WTC11 (cell line): ENCODE measurements around the gene ELFN2. TPM values are rescaled to one million over a fixed set of nuclear protein-coding genes. Genes with fewer than 3 reads are reported as not detected.

Experiments used
- ATAC-seq: fragments of 200-7000 bp; cut with Tn5 transposase; 2 replicates; pipeline ENCODE4 v1.10.0; 2021; ENCODE audit warnings: mild to moderate bottlenecking, moderate library complexity
- CTCF ChIA-PET: fragments of 300-600 bp; sonication (Branson Sonifier 250); formaldehyde crosslinking; loops from one replicate; lab custom pipeline; 2021; ENCODE audit warnings: antibody characterized with exemption; lab: Charles Lee
- POLR2A ChIA-PET: fragments of 350-600 bp; sonication (Branson Sonifier 250); formaldehyde crosslinking; loops from one replicate; lab custom pipeline; 2021; ENCODE audit warnings: antibody characterized with exemption; lab: Charles Lee
- DNase-seq: peaks from one replicate; pipeline ENCODE4 v3.0.0; 2021; ENCODE audit warnings: low spot score
- H3K27ac Mint-ChIP-seq: 2 replicates; pipeline ENCODE4 v1.8.0; 2021; ENCODE audit warnings: mixed read lengths
- H3K27me3 Mint-ChIP-seq: 2 replicates; pipeline ENCODE4 v1.8.0; 2021; ENCODE audit warnings: low read depth, mild to moderate bottlenecking, moderate library complexity, mixed read lengths
- H3K36me3 Mint-ChIP-seq: 2 replicates; pipeline ENCODE4 v1.8.0; 2021; ENCODE audit warnings: mixed read lengths
- H3K4me1 Mint-ChIP-seq: 2 replicates; pipeline ENCODE4 v1.8.0; 2022; ENCODE audit warnings: mixed read lengths
- H3K4me3 Mint-ChIP-seq: 2 replicates; pipeline ENCODE4 v1.8.0; 2021; ENCODE audit warnings: mild to moderate bottlenecking, moderate library complexity, mixed read lengths
- H3K9me3 Mint-ChIP-seq: 2 replicates; pipeline ENCODE4 v1.8.0; 2021; ENCODE audit warnings: mixed read lengths
- AFF4 ChIP-seq: sonication (generic); formaldehyde crosslinking; IDR thresholded peaks from 2 replicates; pipeline ENCODE4 v1.8.1; 2023; ENCODE audit warnings: mild to moderate bottlenecking, missing genetic modification reagents, borderline replicate concordance
- CBFB ChIP-seq: sonication (generic); formaldehyde crosslinking; IDR thresholded peaks from 2 replicates; pipeline ENCODE4 v1.8.1; 2022; ENCODE audit warnings: mild to moderate bottlenecking, low read depth, missing genetic modification reagents
- CREB1 ChIP-seq: sonication (generic); formaldehyde crosslinking; IDR thresholded peaks from 2 replicates; pipeline ENCODE4 v1.8.0; 2023; ENCODE audit warnings: mild to moderate bottlenecking, missing genetic modification reagents
- FOXP1 ChIP-seq: sonication (generic); formaldehyde crosslinking; IDR thresholded peaks from 2 replicates; pipeline ENCODE4 v1.8.0; 2022; ENCODE audit warnings: missing genetic modification reagents, mild to moderate bottlenecking, moderate library complexity, borderline replicate concordance
- GRHL2 ChIP-seq: fragments of 250-450 bp; sonication (Bioruptor Pico); IDR thresholded peaks from 2 replicates; pipeline ENCODE4 v1.8.0; 2022; ENCODE audit warnings: mild to moderate bottlenecking, moderate library complexity; ENCODE audit not compliant: insufficient replicate concordance, severe bottlenecking
- HMGA2 ChIP-seq: fragments of 250-450 bp; sonication (Bioruptor Pico); IDR thresholded peaks from 2 replicates; pipeline ENCODE4 v1.4.0; 2021; ENCODE audit warnings: mild to moderate bottlenecking, moderate library complexity
- IRF2 ChIP-seq: sonication (generic); formaldehyde crosslinking; IDR thresholded peaks from 2 replicates; pipeline ENCODE4 v1.8.0; 2022; ENCODE audit warnings: low read depth, missing genetic modification reagents, borderline replicate concordance
- KAT7 ChIP-seq: sonication (generic); formaldehyde crosslinking; IDR thresholded peaks from 2 replicates; pipeline ENCODE4 v1.8.1; 2023; ENCODE audit warnings: missing genetic modification reagents, mild to moderate bottlenecking, borderline replicate concordance
- NR1H2 ChIP-seq: sonication (generic); formaldehyde crosslinking; IDR thresholded peaks from 2 replicates; pipeline ENCODE4 v1.9.0; 2021; ENCODE audit warnings: mild to moderate bottlenecking, moderate library complexity, missing genetic modification reagents
- NR2C2 ChIP-seq: sonication (generic); formaldehyde crosslinking; IDR thresholded peaks from 2 replicates; pipeline ENCODE4 v1.8.0; 2022; ENCODE audit warnings: mild to moderate bottlenecking, missing genetic modification reagents
- OVOL2 ChIP-seq: fragments of 250-450 bp; sonication (Bioruptor Pico); IDR thresholded peaks from 2 replicates; pipeline ENCODE4 v1.9.0; 2021; ENCODE audit warnings: mild to moderate bottlenecking, borderline replicate concordance
- SP1 ChIP-seq: sonication (generic); formaldehyde crosslinking; conservative IDR thresholded peaks from 2 replicates; pipeline ENCODE4 v1.8.1; 2022; ENCODE audit warnings: missing genetic modification reagents
- TEAD1 ChIP-seq: sonication (generic); formaldehyde crosslinking; IDR thresholded peaks from 2 replicates; pipeline ENCODE4 v1.8.0; 2022; ENCODE audit warnings: mild to moderate bottlenecking, missing genetic modification reagents
- TEAD4 ChIP-seq: sonication (generic); formaldehyde crosslinking; IDR thresholded peaks from 2 replicates; pipeline ENCODE4 v1.8.0; 2022; ENCODE audit warnings: mild to moderate bottlenecking, missing genetic modification reagents
- USF2 ChIP-seq: sonication (generic); formaldehyde crosslinking; IDR thresholded peaks from 2 replicates; pipeline ENCODE4 v1.8.1; 2023; ENCODE audit warnings: mild to moderate bottlenecking, missing genetic modification reagents, moderate library complexity
- ZBTB43 ChIP-seq: sonication (generic); formaldehyde crosslinking; IDR thresholded peaks from 2 replicates; pipeline ENCODE4 v1.8.1; 2023; ENCODE audit warnings: mild to moderate bottlenecking, missing genetic modification reagents
- ZNF232 ChIP-seq: sonication (generic); formaldehyde crosslinking; IDR thresholded peaks from 2 replicates; pipeline ENCODE4 v1.8.0; 2022; ENCODE audit warnings: mild to moderate bottlenecking, missing genetic modification reagents
- ZNF423 ChIP-seq: fragments of 250-450 bp; sonication (Bioruptor Pico); IDR thresholded peaks from 2 replicates; pipeline ENCODE4 v2.1.2; 2022; ENCODE audit warnings: mild to moderate bottlenecking, moderate library complexity
- ZNF671 ChIP-seq: fragments of 250-450 bp; sonication (Bioruptor Pico); IDR thresholded peaks from 2 replicates; pipeline ENCODE4 v1.8.0; 2021; ENCODE audit warnings: mild to moderate bottlenecking
- total RNA-seq: library from RNA; stranded (reverse); gene quantifications from 3 replicates; pipeline ENCODE4 v1.2.3, GENCODE V29; 2021

The ELFN2 gene
- total RNA-seq, 1 experiment from 2014 or later = 0.87 TPM

GRCh38 chr22:37425800-37426705 is 1.2 kb downstream of the ELFN2 start:
- Mint-ChIP-seq H3K9me3 (no peaks in the 10 kb centered on the region), H3K36me3 (no peaks in the 10 kb centered on the region), H3K27ac (no peak overlapping the region), H3K4me3 (peak overlapping the region; percentile 62), H3K27me3 (peaks cover 64% of the 10 kb centered on the region), H3K4me1 (peaks cover 17% of the 10 kb centered on the region)
- ChIA-PET POLR2A (interaction anchor here (0.7 kb wide), 1 partner anchor 120 kb away, joined by 3 read pairs; no protein-coding TSS in a partner anchor), CTCF (interaction anchor here (0.6 to 1.9 kb wide), 13 partner anchors 12 to 167 kb away, joined by 3 to 13 read pairs (median 4); no protein-coding TSS in a partner anchor)
- peak; percentile 72 for ATAC-seq
- TF ChIP-seq FOXP1 (CRISPR knock-in tag) (0 out of 2 replicates have a peak, but pooled peaks have one; percentile 61), TEAD1 (CRISPR knock-in tag) (no peak), ZBTB43 (CRISPR knock-in tag) (peak; percentile 96)
- DNase-seq = peak; percentile 63

GRCh38 chr22:37425369-37425768 is 1.9 kb downstream of the ELFN2 start:
- peaks cover 71% of the 10 kb centered on the region for H3K27me3 Mint-ChIP-seq
- DNase-seq (no peak), ATAC-seq (no peak)
- H3K27ac Mint-ChIP-seq = no peak overlapping the region
- ChIA-PET POLR2A (no interaction called here), CTCF (interaction anchor here (0.6 to 1.9 kb wide), 10 partner anchors 13 to 164 kb away, joined by 3 to 13 read pairs (median 4); no protein-coding TSS in a partner anchor)
- TF ChIP-seq CBFB (CRISPR knock-in tag) (no peak), NR1H2 (no peak), AFF4 (no peak), TEAD4 (CRISPR knock-in tag) (no peak), IRF2 (CRISPR knock-in tag) (no peak), OVOL2 (CRISPR knock-in tag) (no peak), HMGA2 (no peak), GRHL2 (CRISPR knock-in tag) (no peak), SP1 (no peak), ZNF423 (CRISPR knock-in tag) (no peak), NR2C2 (CRISPR knock-in tag) (no peak), ZNF232 (no peak), CREB1 (CRISPR knock-in tag) (no peak), USF2 (no peak), ZNF671 (CRISPR knock-in tag) (no peak), KAT7 (CRISPR knock-in tag) (no peak), FOXP1 (CRISPR knock-in tag) (no peak)
- no peak overlapping the region for H3K4me3 Mint-ChIP-seq
- no peaks in the 10 kb centered on the region for H3K36me3 Mint-ChIP-seq
- H3K9me3 Mint-ChIP-seq = no peaks in the 10 kb centered on the region
- peaks cover 24% of the 10 kb centered on the region for H3K4me1 Mint-ChIP-seq
